Kidney epithelial cell (primary cell): ENCODE data around the gene ZNF385C. TPM values are rescaled to one million over a fixed set of nuclear protein-coding genes. Genes with fewer than 3 reads are reported as not detected.
A peak's percentile ranks its signal among the peaks of the same experiment; 100 is the strongest.

Source experiments
- DNase-seq: peaks from one replicate; pipeline ENCODE4 v3.0.0-alpha.2; 2010; ENCODE audit warnings: low read depth
- H3K27me3 ChIP-seq: 2 replicates; pipeline ENCODE4 v1.6.0; 2011; ENCODE audit warnings: low read length; ENCODE audit not compliant: control insufficient read depth, insufficient read depth
- H3K36me3 ChIP-seq: 2 replicates; pipeline ENCODE4 v1.5.1; 2011; ENCODE audit warnings: low read length; ENCODE audit not compliant: control insufficient read depth, insufficient read depth
- H3K4me3 ChIP-seq: 2 replicates; pipeline ENCODE4 v1.5.1; 2011; ENCODE audit warnings: low read depth, mild to moderate bottlenecking, control low read depth, low read length
- total RNA-seq: library from RNA; depleted of rRNA; stranded (reverse); fragments of >200 nt; gene quantifications from 2 replicates; pipeline ENCODE4 v1.2.3, GENCODE V29; 2015
- TF ChIP-seq, protein P1 (sequence below): IDR thresholded peaks from 2 replicates; pipeline ENCODE4 v1.5.1; 2011; ENCODE audit warnings: mild to moderate bottlenecking, moderate library complexity, low read length, control low read depth, inconsistent platforms; ENCODE audit not compliant: insufficient read depth, poor library complexity, severe bottlenecking

Gene ZNF385C
- total RNA-seq, 1 donor from 2014 or later = 0.04 TPM

DNA sequence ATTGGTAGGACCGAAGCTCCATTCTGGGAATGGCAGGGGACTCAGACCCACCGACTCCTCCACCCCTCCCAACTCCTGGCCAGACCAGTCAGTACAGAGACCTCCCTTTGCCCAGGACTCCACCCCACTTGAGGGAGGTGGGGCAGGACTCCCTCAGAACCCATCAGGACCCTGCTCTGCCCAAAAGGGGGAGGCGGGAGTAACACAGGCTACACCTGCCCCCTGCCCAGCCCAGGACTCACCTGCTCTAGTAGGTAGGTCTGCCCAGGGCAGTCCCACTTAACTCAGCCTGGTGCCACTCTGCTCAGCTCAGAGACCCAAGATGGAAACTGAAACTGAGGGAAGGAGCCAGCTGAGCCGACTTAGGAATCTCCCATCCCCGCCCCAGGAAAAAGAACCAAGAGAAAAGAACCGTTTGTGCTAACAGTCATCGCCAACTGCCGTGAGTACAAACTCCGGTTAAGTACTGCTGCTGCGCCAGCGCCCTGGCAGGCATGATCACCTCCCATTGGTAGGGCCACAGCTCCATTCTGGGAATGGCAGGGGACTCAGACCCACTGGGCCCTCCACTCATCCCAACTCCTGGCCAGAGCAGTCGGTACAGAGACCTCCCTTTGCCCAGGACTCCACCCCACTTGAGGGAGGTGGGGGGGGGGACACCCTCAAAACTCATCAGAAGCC lies 13.7 kb upstream of the ZNF385C start:
- TF ChIP-seq, protein P1, sequence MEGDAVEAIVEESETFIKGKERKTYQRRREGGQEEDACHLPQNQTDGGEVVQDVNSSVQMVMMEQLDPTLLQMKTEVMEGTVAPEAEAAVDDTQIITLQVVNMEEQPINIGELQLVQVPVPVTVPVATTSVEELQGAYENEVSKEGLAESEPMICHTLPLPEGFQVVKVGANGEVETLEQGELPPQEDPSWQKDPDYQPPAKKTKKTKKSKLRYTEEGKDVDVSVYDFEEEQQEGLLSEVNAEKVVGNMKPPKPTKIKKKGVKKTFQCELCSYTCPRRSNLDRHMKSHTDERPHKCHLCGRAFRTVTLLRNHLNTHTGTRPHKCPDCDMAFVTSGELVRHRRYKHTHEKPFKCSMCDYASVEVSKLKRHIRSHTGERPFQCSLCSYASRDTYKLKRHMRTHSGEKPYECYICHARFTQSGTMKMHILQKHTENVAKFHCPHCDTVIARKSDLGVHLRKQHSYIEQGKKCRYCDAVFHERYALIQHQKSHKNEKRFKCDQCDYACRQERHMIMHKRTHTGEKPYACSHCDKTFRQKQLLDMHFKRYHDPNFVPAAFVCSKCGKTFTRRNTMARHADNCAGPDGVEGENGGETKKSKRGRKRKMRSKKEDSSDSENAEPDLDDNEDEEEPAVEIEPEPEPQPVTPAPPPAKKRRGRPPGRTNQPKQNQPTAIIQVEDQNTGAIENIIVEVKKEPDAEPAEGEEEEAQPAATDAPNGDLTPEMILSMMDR = no peak
- no peak for DNase-seq
- Histone ChIP-seq H3K36me3 (no peaks in the 10 kb centered on the region), H3K27me3 (no peaks in the 10 kb centered on the region), H3K4me3 (peak overlapping the region; percentile 21)

DNA sequence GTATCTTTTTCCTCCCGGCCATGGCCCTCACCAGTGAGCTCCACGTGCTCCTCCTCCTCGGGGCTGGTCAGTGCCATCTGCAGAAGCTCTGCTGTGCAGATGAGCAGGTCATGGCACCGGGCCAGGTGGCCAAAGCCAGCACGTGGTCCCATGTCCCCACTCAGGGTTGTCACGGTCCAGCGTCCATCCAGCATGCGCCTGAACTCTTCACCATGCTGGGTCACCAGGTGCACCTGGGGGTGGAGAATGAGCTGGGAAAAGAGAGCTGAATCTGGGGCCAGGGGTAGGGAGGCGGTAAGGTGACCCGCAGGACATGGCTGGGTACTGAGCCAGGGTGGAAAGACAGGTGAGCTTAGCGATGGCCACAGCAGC lies 13.0 kb upstream of the ZNF385C start:
- Histone ChIP-seq H3K27me3 (no peaks in the 10 kb centered on the region), H3K36me3 (no peaks in the 10 kb centered on the region), H3K4me3 (no peak overlapping the region)
- DNase-seq = no peak
- TF ChIP-seq, protein P1 = no peak

GRCh38 chr17:42110301-42111264 lies 12.3 kb upstream of the ZNF385C start:
- no peaks in the 10 kb centered on the region for H3K27me3 ChIP-seq
- TF ChIP-seq, protein P1 = no peak
- H3K36me3 ChIP-seq = no peaks in the 10 kb centered on the region
- H3K4me3 ChIP-seq = no peak overlapping the region
- DNase-seq = no peak

DNA sequence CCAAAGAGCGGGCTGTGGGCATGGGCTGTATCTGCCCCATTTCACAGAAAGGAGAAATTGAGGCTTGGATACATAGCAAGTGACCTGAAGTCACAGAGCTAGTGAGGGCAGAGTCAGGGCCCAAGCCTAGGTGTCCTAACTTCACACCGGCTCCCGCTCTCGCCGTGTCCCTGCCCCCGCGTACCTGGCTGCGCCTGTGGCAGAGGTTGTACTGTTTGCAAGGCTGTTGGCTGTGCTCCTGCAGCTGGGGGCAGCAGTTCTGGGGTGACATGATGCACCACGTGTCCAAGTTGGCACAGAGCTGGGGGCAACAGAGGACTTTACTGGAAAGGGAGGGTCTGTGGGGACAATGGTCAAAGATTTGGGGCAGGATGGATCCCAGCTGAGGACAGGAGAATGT lies 10.8 kb upstream of the ZNF385C start:
- Histone ChIP-seq H3K27me3 (no peaks in the 10 kb centered on the region), H3K4me3 (no peak overlapping the region), H3K36me3 (no peaks in the 10 kb centered on the region)
- DNase-seq = no peak
- TF ChIP-seq, protein P1 = no peak

- H3K4me3 ChIP-seq = peak overlapping the region; percentile 5
- H3K36me3 ChIP-seq = no peaks in the 10 kb centered on the region
- H3K27me3 ChIP-seq = no peaks in the 10 kb centered on the region
- no peak for DNase-seq
- TF ChIP-seq, protein P1 = no peak
These were observed 9.6 kb upstream of the ZNF385C start for GRCh38 chr17:42107597-42108576.
